BE2C (cell line): Measurements from ENCODE around the gene ST8SIA3.
"Not testable (repeated sequence)": the region's sequence is repeated elsewhere in the genome, so short reads cannot be mapped to it uniquely, and the experiment has no call there.

Experiments used
- DNase-seq: peaks from one replicate; pipeline ENCODE4 v3.0.0-alpha.2; 2020
- H3K27me3 ChIP-seq: fragments of 250-450 bp; sonication (Bioruptor Pico); 2 replicates; pipeline ENCODE4 v1.5.1; 2020; ENCODE audit warnings: mild to moderate bottlenecking
- H3K36me3 ChIP-seq: fragments of 250-450 bp; sonication (Bioruptor Pico); 2 replicates; pipeline ENCODE4 v1.5.1; 2020; ENCODE audit warnings: mild to moderate bottlenecking
- H3K4me1 ChIP-seq: fragments of 250-450 bp; sonication (Bioruptor Pico); 2 replicates; pipeline ENCODE4 v1.5.1; 2020
- H3K4me3 ChIP-seq: 2 replicates; pipeline ENCODE4 v1.5.1; 2011; ENCODE audit warnings: low read depth, low read length
- H3K9me3 ChIP-seq: fragments of 250-450 bp; sonication (Bioruptor Pico); 2 replicates; pipeline ENCODE4 v1.5.1; 2020
- CTCF ChIP-seq: IDR thresholded peaks from 2 replicates; pipeline ENCODE4 v1.5.1; 2012; ENCODE audit warnings: mild to moderate bottlenecking, low read depth, low read length

ST8SIA3 gene

GRCh38 chr18:57372444-57372843, 20.1 kb downstream of the ST8SIA3 start:
- no peak overlapping the region for H3K4me3 ChIP-seq
- no peaks in the 10 kb centered on the region for H3K36me3 ChIP-seq
- TF ChIP-seq CTCF = no peak
- H3K9me3 ChIP-seq = no peaks in the 10 kb centered on the region
- H3K27me3 ChIP-seq = no peaks in the 10 kb centered on the region
- no peak for DNase-seq
- H3K4me1 ChIP-seq = no peaks in the 10 kb centered on the region

DNA sequence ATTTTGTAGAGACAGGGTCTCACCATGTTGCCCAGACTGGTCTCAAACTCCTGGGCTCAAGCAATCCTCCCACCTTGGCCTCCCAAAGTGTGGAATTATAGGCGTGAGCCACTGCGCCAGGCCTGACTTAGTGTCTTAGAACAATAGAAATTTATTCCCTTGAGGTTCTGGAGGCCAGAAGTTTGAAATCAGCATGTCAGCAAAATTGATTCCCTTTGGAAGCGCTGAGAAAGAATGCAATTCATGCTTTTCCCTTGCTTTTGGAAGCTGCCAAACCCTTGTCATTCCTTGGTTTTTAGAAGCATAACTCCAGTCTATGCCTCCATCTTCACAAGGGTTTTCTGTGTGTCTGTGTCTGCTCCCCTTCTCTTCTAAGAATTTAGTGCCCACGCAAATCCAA, 20.7 kb downstream of the ST8SIA3 start:
- H3K27me3 ChIP-seq = no peaks in the 10 kb centered on the region
- no peaks in the 10 kb centered on the region for H3K36me3 ChIP-seq
- H3K9me3 ChIP-seq = no peaks in the 10 kb centered on the region
- TF ChIP-seq CTCF = no peak
- no peak overlapping the region for H3K4me3 ChIP-seq
- no peaks in the 10 kb centered on the region for H3K4me1 ChIP-seq
- no peak for DNase-seq

- H3K4me3 ChIP-seq = no peak overlapping the region
- DNase-seq = no peak
- H3K36me3 ChIP-seq = no peaks in the 10 kb centered on the region
- no peaks in the 10 kb centered on the region for H3K27me3 ChIP-seq
- no peak for TF ChIP-seq CTCF
- no peaks in the 10 kb centered on the region for H3K4me1 ChIP-seq
- no peaks in the 10 kb centered on the region for H3K9me3 ChIP-seq
These were observed 24.1 kb downstream of the ST8SIA3 start for GRCh38 chr18:57376503-57376902.

GRCh38 chr18:57389271-57389670, 36.9 kb downstream of the ST8SIA3 start:
- Histone ChIP-seq H3K4me3 (no peak overlapping the region), H3K27me3 (no peaks in the 10 kb centered on the region), H3K9me3 (no peaks in the 10 kb centered on the region), H3K36me3 (no peaks in the 10 kb centered on the region), H3K4me1 (no peaks in the 10 kb centered on the region)
- no peak for TF ChIP-seq CTCF
- no peak for DNase-seq

DNA sequence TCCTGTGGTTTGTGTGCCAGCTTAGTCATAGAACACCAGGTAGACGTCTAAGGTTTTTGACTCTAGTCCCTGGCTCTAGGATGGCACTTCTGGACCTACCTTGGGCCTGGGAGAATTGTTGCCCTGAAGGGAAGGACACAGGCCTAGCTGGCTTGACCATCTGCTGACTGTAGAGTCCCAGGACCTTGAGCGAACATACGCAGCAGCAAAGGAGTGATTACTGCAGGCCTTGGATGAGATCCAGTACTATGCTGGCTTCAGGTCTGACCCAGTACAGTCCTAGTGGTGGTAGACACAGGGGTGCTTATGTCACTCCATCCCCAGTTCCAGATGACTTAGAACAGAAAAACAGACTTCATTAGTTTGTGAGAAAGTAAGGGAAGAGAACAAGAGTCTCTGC, 37.7 kb downstream of the ST8SIA3 start:
- H3K4me3 ChIP-seq = no peak overlapping the region
- no peak for DNase-seq
- H3K4me1 ChIP-seq = no peaks in the 10 kb centered on the region
- no peak for TF ChIP-seq CTCF
- no peaks in the 10 kb centered on the region for H3K36me3 ChIP-seq
- no peaks in the 10 kb centered on the region for H3K9me3 ChIP-seq
- H3K27me3 ChIP-seq = no peaks in the 10 kb centered on the region

DNA sequence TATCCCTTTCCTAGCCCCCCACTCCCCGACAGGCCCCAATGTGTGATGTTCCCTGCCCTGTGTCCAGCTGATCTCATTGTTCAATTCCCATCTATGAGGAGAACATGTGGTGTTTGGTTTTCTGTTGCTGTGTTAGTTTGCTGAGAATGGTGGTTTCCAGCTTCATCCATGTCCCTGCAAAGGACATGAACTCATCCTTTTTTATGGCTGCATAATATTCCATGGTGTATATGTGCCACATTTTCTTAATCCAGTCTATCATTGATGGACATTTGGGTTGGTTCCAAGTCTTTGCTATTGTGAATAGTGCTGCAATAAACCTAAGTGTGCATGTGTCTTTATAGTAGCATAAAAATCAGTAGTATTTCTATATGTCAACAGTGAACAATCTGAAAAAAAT, 42.4 kb downstream of the ST8SIA3 start:
- not testable (repeated sequence) for H3K4me3 ChIP-seq, DNase-seq, H3K27me3 ChIP-seq

GRCh38 chr18:57396831-57397230, 44.5 kb downstream of the ST8SIA3 start:
- H3K4me1 ChIP-seq, H3K4me3 ChIP-seq, H3K9me3 ChIP-seq, DNase-seq, H3K27me3 ChIP-seq, H3K36me3 ChIP-seq: not testable (repeated sequence)

More for the DNA sequence above, 42.4 kb downstream of the ST8SIA3 start:
- H3K4me1 ChIP-seq, H3K9me3 ChIP-seq, H3K36me3 ChIP-seq: not testable (repeated sequence)
